Smooth muscle cell of bladder (primary cell): ENCODE results near the gene ELK3. TPM values are rescaled to one million over a fixed set of nuclear protein-coding genes. Genes with fewer than 3 reads are reported as not detected.

Source experiments
- total RNA-seq: library from RNA; depleted of rRNA; stranded (reverse); fragments of >200 nt; gene quantifications from 2 replicates; pipeline ENCODE4 v1.2.3, GENCODE V29; 2014

ELK3 gene
- 6.1 and 6.7 TPM in 2 replicates for total RNA-seq

GRCh38 chr12:96193725-96194575, at the start of gene ELK3:
Gene ELK3, plus strand, starts transcription at chr12:96194375.

Other genes with a start within 250 kb of the ELK3 start
- under 0.01 and 0.14 TPM in 2 replicates for gene HAL, start 198.0 kb upstream of the ELK3 start, total RNA-seq
- gene LTA4H, start 158.8 kb upstream of the ELK3 start, total RNA-seq, result 79.5 and 90.7 TPM in 2 replicates
- 35.0 and 35.1 TPM in 2 replicates for gene CDK17, start 206.1 kb downstream of the ELK3 start, total RNA-seq